Measurements from ENCODE around the gene C10orf120.

DNA sequence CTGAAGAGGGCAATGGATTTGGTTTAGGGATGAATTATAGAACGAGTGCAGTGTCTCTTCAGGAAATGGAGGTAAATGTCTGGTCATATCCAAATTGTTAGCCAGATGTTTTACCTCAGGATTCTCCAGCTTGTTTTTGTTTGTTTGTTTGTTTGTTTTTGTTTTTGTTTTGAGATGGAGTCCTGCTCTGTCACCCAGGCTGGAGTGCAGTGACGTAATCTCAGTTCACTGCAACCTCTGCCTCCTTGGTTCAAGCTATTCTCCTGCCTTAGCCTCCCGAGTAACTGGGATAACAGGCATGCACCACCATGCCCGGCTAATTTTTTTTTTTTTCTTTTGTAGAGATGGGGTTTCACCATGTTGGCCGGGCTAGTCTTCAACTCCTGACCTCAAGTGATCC, 6.9 kb downstream of the C10orf120 start:
- TF ChIP-seq, protein P1, sequence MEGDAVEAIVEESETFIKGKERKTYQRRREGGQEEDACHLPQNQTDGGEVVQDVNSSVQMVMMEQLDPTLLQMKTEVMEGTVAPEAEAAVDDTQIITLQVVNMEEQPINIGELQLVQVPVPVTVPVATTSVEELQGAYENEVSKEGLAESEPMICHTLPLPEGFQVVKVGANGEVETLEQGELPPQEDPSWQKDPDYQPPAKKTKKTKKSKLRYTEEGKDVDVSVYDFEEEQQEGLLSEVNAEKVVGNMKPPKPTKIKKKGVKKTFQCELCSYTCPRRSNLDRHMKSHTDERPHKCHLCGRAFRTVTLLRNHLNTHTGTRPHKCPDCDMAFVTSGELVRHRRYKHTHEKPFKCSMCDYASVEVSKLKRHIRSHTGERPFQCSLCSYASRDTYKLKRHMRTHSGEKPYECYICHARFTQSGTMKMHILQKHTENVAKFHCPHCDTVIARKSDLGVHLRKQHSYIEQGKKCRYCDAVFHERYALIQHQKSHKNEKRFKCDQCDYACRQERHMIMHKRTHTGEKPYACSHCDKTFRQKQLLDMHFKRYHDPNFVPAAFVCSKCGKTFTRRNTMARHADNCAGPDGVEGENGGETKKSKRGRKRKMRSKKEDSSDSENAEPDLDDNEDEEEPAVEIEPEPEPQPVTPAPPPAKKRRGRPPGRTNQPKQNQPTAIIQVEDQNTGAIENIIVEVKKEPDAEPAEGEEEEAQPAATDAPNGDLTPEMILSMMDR (conservative IDR thresholded peaks at IDR 0.05; ENCODE audit: low read depth in 2 of 2): no peak
- TF ChIP-seq POLR2AphosphoS5 (IDR thresholded peaks at IDR 0.05; ENCODE audit: low read depth) (no peak), EZH2 (IDR thresholded peaks at IDR 0.05; ENCODE audit: low read depth, unreplicated experiment) (no peak), ZNF114 (CRISPR knock-in tag; IDR thresholded peaks at IDR 0.05) (no peak), EZH2phosphoT487 (IDR thresholded peaks at IDR 0.05; ENCODE audit: unreplicated experiment) (no peak), STAT1 (IDR thresholded peaks at IDR 0.05; ENCODE audit: unreplicated experiment) (no peak), CREB1 (CRISPR knock-in tag; IDR thresholded peaks at IDR 0.05; ENCODE audit: low read depth) (no peak), JUNB (IDR thresholded peaks at IDR 0.05; ENCODE audit: unreplicated experiment) (no peak), ZNF331 (CRISPR knock-in tag; IDR thresholded peaks at IDR 0.05; ENCODE audit: low read depth) (no peak)
- TF ChIP-seq, protein P2, sequence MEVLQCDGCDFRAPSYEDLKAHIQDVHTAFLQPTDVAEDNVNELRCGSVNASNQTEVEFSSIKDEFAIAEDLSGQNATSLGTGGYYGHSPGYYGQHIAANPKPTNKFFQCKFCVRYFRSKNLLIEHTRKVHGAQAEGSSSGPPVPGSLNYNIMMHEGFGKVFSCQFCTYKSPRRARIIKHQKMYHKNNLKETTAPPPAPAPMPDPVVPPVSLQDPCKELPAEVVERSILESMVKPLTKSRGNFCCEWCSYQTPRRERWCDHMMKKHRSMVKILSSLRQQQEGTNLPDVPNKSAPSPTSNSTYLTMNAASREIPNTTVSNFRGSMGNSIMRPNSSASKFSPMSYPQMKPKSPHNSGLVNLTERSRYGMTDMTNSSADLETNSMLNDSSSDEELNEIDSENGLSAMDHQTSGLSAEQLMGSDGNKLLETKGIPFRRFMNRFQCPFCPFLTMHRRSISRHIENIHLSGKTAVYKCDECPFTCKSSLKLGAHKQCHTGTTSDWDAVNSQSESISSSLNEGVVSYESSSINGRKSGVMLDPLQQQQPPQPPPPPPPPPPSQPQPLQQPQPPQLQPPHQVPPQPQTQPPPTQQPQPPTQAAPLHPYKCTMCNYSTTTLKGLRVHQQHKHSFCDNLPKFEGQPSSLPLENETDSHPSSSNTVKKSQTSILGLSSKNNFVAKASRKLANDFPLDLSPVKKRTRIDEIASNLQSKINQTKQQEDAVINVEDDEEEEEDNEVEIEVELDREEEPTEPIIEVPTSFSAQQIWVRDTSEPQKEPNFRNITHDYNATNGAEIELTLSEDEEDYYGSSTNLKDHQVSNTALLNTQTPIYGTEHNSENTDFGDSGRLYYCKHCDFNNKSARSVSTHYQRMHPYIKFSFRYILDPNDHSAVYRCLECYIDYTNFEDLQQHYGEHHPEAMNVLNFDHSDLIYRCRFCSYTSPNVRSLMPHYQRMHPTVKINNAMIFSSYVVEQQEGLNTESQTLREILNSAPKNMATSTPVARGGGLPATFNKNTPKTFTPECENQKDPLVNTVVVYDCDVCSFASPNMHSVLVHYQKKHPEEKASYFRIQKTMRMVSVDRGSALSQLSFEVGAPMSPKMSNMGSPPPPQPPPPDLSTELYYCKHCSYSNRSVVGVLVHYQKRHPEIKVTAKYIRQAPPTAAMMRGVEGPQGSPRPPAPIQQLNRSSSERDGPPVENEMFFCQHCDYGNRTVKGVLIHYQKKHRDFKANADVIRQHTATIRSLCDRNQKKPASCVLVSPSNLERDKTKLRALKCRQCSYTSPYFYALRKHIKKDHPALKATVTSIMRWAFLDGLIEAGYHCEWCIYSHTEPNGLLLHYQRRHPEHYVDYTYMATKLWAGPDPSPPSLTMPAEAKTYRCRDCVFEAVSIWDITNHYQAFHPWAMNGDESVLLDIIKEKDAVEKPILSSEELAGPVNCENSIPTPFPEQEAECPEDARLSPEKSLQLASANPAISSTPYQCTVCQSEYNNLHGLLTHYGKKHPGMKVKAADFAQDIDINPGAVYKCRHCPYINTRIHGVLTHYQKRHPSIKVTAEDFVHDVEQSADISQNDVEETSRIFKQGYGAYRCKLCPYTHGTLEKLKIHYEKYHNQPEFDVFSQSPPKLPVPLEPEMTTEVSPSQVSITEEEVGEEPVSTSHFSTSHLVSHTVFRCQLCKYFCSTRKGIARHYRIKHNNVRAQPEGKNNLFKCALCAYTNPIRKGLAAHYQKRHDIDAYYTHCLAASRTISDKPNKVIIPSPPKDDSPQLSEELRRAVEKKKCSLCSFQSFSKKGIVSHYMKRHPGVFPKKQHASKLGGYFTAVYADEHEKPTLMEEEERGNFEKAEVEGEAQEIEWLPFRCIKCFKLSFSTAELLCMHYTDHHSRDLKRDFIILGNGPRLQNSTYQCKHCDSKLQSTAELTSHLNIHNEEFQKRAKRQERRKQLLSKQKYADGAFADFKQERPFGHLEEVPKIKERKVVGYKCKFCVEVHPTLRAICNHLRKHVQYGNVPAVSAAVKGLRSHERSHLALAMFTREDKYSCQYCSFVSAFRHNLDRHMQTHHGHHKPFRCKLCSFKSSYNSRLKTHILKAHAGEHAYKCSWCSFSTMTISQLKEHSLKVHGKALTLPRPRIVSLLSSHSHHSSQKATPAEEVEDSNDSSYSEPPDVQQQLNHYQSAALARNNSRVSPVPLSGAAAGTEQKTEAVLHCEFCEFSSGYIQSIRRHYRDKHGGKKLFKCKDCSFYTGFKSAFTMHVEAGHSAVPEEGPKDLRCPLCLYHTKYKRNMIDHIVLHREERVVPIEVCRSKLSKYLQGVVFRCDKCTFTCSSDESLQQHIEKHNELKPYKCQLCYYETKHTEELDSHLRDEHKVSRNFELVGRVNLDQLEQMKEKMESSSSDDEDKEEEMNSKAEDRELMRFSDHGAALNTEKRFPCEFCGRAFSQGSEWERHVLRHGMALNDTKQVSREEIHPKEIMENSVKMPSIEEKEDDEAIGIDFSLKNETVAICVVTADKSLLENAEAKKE (CRISPR knock-in tag; IDR thresholded peaks at IDR 0.05): no peak
- TF ChIP-seq, protein P3, sequence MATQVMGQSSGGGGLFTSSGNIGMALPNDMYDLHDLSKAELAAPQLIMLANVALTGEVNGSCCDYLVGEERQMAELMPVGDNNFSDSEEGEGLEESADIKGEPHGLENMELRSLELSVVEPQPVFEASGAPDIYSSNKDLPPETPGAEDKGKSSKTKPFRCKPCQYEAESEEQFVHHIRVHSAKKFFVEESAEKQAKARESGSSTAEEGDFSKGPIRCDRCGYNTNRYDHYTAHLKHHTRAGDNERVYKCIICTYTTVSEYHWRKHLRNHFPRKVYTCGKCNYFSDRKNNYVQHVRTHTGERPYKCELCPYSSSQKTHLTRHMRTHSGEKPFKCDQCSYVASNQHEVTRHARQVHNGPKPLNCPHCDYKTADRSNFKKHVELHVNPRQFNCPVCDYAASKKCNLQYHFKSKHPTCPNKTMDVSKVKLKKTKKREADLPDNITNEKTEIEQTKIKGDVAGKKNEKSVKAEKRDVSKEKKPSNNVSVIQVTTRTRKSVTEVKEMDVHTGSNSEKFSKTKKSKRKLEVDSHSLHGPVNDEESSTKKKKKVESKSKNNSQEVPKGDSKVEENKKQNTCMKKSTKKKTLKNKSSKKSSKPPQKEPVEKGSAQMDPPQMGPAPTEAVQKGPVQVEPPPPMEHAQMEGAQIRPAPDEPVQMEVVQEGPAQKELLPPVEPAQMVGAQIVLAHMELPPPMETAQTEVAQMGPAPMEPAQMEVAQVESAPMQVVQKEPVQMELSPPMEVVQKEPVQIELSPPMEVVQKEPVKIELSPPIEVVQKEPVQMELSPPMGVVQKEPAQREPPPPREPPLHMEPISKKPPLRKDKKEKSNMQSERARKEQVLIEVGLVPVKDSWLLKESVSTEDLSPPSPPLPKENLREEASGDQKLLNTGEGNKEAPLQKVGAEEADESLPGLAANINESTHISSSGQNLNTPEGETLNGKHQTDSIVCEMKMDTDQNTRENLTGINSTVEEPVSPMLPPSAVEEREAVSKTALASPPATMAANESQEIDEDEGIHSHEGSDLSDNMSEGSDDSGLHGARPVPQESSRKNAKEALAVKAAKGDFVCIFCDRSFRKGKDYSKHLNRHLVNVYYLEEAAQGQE (IDR thresholded peaks at IDR 0.05; ENCODE audit: unreplicated experiment): no peak
- TF ChIP-seq, protein P4, sequence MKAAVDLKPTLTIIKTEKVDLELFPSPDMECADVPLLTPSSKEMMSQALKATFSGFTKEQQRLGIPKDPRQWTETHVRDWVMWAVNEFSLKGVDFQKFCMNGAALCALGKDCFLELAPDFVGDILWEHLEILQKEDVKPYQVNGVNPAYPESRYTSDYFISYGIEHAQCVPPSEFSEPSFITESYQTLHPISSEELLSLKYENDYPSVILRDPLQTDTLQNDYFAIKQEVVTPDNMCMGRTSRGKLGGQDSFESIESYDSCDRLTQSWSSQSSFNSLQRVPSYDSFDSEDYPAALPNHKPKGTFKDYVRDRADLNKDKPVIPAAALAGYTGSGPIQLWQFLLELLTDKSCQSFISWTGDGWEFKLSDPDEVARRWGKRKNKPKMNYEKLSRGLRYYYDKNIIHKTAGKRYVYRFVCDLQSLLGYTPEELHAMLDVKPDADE (IDR thresholded peaks at IDR 0.05): no peak

All from GM23338 (cell line).